NB4 (cell line): ENCODE measurements around the gene PLEKHA6.

ENCODE experiments used
- DNase-seq: peaks from one replicate; pipeline ENCODE4 v3.0.0; 2010; ENCODE audit warnings: low read depth
- H3K4me3 ChIP-seq: one replicate; pipeline ENCODE4 v1.5.1; 2011; ENCODE audit warnings: mild to moderate bottlenecking, low read depth, low read length, moderate library complexity
- MYC ChIP-seq: IDR thresholded peaks from 2 replicates; pipeline ENCODE4 v1.6.1; 2011; ENCODE audit warnings: low read depth, low read length
- POLR2A ChIP-seq: IDR thresholded peaks from 2 replicates; pipeline ENCODE4 v1.6.1; 2011; ENCODE audit warnings: mild to moderate bottlenecking; ENCODE audit not compliant: insufficient read length; ENCODE audit errors: extremely low read depth
- TF ChIP-seq, protein P1 (sequence below): IDR thresholded peaks from one replicate; pipeline ENCODE4 v1.5.1; 2012; ENCODE audit warnings: low read depth, low read length
- TF ChIP-seq, protein P2 (sequence below): IDR thresholded peaks from 2 replicates; pipeline ENCODE4 v1.6.1; 2011; ENCODE audit warnings: low read depth, low read length

PLEKHA6 gene

GRCh38 chr1:204275695-204276370 lies 83.9 kb downstream of the PLEKHA6 start:
- no peak for DNase-seq
- TF ChIP-seq, protein P1, sequence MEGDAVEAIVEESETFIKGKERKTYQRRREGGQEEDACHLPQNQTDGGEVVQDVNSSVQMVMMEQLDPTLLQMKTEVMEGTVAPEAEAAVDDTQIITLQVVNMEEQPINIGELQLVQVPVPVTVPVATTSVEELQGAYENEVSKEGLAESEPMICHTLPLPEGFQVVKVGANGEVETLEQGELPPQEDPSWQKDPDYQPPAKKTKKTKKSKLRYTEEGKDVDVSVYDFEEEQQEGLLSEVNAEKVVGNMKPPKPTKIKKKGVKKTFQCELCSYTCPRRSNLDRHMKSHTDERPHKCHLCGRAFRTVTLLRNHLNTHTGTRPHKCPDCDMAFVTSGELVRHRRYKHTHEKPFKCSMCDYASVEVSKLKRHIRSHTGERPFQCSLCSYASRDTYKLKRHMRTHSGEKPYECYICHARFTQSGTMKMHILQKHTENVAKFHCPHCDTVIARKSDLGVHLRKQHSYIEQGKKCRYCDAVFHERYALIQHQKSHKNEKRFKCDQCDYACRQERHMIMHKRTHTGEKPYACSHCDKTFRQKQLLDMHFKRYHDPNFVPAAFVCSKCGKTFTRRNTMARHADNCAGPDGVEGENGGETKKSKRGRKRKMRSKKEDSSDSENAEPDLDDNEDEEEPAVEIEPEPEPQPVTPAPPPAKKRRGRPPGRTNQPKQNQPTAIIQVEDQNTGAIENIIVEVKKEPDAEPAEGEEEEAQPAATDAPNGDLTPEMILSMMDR, result no peak
- no peak for TF ChIP-seq MYC
- TF ChIP-seq, protein P2, sequence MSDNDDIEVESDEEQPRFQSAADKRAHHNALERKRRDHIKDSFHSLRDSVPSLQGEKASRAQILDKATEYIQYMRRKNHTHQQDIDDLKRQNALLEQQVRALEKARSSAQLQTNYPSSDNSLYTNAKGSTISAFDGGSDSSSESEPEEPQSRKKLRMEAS, result no peak
- TF ChIP-seq POLR2A, result no peak
- no peak overlapping the region for H3K4me3 ChIP-seq

DNA sequence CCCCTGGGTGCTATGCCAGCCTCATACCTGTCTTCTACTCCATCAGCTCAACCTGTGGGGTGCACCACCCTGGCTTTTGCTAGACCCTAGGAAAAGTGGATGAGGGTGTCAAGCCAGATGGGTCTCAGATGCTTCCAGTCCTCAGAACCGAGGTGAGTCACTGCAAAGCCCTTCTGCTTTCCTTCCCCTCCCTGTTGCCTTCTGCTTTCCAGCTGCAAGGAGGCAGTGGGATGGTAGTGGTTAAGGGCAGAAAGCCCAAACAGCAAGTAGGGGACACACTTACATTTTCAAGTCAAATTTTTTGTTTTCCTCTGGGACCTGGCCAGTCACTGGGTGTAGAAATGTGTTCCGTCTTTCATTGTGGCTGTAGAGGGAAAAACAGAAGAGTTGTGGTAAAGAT lies 85.3 kb downstream of the PLEKHA6 start:
- no peak overlapping the region for H3K4me3 ChIP-seq
- TF ChIP-seq POLR2A (no peak), MYC (no peak)
- TF ChIP-seq, protein P1, result no peak
- TF ChIP-seq, protein P2, result no peak
- DNase-seq, result no peak

DNA sequence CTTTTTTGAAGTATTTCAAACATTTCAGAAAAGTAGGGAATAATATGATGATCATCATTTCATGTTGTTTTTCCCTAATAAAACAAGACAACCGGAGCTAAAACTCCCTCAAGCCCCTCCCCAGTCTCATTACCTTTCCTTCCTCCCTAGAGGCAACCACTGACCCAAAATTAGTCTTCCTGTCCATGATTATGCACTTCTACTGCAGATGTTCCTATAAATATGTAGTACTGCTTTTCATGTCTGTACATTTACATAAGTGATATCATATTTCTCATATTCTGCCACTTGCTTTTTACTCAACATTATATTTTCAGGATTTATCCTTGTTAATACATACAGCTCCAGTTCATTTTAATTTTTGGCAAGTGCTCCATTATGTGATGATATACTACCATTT lies 87.2 kb downstream of the PLEKHA6 start:
- no peak for DNase-seq
- TF ChIP-seq, protein P1, result no peak
- TF ChIP-seq, protein P2, result no peak
- TF ChIP-seq MYC, result no peak
- no peak for TF ChIP-seq POLR2A
- H3K4me3 ChIP-seq, result no peak overlapping the region

DNA sequence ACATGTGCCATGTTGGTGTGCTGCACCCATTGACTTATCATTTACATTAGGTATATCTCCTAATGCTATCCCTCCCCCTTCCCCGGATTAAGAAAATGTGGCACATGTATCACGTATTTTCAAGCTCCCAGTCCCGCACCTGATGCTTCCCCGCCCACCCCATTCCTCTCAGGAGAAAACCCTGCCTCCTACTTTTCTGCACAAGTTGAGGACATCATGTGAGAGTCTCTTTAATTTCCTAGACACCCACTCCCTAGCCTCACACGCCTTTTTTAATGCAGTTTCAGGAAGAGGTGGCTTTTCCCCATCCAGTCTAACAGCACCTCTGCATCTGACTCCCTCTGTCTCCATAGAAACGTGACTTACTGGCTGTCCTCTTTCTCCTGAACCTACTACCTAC lies 87.8 kb downstream of the PLEKHA6 start:
- no peak overlapping the region for H3K4me3 ChIP-seq
- no peak for DNase-seq
- no peak for TF ChIP-seq MYC
- TF ChIP-seq, protein P2, result no peak
- TF ChIP-seq, protein P1, result no peak
- no peak for TF ChIP-seq POLR2A

DNA sequence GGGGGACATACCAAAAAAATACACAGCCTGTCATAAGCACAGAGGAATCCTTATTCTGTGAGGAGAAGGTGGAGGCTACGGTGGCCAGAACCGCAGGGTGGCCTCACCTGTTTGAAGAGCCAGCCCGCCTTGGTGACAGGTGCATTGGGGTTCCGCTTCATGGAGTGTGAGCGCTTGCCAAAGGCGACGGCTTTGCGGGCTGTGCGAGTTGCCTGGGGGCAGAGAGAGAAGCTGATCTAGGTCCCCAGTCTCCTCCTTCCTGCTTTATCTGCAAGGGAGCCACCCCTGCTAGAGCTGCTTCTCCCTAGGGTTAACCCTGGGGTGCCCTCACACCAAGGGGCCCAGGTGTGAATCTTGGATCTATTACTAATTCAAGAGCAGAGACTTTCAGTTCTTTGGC lies 91.6 kb downstream of the PLEKHA6 start:
- TF ChIP-seq, protein P2, result no peak
- TF ChIP-seq, protein P1, result no peak
- TF ChIP-seq POLR2A, result no peak
- TF ChIP-seq MYC, result no peak
- H3K4me3 ChIP-seq, result no peak overlapping the region
- DNase-seq, result no peak
